ENCODE data around the gene SUFU. TPM values are rescaled to one million over a fixed set of nuclear protein-coding genes. Genes with fewer than 3 reads are reported as not detected.

SUFU gene
- total and polyA plus RNA-seq, 2 experiments from 2014 or later, result 2.8 to 5.6 TPM

DNA sequence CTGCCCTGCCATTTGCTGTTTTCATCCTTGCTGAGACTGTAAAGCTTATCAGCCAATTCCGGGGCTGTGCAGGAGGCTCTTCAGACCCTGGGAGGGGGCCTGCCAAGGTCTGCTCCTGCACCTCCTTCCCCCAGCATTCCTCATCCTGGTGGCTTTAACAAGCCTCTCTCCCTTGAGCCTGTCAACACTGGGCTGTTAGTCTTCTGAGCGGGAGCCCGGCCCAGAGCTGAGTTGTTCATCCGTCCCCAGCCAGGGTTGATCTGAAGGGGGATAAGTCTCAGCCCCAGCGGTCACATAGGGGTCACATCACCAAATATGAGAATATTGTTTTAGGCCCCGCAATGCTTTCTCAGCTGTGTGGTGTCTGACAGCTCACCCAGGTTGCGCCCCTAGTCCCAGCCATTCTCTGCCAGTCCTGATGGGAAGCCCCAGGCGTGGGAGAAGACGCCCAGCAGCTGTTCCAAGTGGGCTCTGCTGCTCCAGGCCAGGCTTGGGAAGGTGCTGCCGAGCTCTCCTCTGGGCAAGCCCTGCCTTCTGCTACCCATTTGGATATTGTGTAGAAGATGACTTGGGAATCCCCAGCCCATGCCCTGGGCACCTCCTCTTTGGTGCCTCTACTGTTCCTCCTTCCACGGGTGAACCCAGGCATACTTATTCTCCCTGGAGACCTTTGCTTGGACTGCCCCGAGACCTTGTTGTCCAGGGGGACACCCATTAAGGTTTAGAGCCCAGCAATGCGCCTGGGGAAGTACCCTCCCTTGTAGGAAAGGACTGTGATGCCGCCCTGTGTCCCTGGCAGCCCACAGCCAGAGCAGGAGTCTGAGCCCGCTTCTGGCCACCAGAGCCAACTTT lies 117.0 kb downstream of the SUFU start (continued):
- TF ChIP-seq, protein P1, sequence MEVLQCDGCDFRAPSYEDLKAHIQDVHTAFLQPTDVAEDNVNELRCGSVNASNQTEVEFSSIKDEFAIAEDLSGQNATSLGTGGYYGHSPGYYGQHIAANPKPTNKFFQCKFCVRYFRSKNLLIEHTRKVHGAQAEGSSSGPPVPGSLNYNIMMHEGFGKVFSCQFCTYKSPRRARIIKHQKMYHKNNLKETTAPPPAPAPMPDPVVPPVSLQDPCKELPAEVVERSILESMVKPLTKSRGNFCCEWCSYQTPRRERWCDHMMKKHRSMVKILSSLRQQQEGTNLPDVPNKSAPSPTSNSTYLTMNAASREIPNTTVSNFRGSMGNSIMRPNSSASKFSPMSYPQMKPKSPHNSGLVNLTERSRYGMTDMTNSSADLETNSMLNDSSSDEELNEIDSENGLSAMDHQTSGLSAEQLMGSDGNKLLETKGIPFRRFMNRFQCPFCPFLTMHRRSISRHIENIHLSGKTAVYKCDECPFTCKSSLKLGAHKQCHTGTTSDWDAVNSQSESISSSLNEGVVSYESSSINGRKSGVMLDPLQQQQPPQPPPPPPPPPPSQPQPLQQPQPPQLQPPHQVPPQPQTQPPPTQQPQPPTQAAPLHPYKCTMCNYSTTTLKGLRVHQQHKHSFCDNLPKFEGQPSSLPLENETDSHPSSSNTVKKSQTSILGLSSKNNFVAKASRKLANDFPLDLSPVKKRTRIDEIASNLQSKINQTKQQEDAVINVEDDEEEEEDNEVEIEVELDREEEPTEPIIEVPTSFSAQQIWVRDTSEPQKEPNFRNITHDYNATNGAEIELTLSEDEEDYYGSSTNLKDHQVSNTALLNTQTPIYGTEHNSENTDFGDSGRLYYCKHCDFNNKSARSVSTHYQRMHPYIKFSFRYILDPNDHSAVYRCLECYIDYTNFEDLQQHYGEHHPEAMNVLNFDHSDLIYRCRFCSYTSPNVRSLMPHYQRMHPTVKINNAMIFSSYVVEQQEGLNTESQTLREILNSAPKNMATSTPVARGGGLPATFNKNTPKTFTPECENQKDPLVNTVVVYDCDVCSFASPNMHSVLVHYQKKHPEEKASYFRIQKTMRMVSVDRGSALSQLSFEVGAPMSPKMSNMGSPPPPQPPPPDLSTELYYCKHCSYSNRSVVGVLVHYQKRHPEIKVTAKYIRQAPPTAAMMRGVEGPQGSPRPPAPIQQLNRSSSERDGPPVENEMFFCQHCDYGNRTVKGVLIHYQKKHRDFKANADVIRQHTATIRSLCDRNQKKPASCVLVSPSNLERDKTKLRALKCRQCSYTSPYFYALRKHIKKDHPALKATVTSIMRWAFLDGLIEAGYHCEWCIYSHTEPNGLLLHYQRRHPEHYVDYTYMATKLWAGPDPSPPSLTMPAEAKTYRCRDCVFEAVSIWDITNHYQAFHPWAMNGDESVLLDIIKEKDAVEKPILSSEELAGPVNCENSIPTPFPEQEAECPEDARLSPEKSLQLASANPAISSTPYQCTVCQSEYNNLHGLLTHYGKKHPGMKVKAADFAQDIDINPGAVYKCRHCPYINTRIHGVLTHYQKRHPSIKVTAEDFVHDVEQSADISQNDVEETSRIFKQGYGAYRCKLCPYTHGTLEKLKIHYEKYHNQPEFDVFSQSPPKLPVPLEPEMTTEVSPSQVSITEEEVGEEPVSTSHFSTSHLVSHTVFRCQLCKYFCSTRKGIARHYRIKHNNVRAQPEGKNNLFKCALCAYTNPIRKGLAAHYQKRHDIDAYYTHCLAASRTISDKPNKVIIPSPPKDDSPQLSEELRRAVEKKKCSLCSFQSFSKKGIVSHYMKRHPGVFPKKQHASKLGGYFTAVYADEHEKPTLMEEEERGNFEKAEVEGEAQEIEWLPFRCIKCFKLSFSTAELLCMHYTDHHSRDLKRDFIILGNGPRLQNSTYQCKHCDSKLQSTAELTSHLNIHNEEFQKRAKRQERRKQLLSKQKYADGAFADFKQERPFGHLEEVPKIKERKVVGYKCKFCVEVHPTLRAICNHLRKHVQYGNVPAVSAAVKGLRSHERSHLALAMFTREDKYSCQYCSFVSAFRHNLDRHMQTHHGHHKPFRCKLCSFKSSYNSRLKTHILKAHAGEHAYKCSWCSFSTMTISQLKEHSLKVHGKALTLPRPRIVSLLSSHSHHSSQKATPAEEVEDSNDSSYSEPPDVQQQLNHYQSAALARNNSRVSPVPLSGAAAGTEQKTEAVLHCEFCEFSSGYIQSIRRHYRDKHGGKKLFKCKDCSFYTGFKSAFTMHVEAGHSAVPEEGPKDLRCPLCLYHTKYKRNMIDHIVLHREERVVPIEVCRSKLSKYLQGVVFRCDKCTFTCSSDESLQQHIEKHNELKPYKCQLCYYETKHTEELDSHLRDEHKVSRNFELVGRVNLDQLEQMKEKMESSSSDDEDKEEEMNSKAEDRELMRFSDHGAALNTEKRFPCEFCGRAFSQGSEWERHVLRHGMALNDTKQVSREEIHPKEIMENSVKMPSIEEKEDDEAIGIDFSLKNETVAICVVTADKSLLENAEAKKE (CRISPR knock-in tag; IDR thresholded peaks at IDR 0.05), result no peak
- no peak for TF ChIP-seq CREB1 (CRISPR knock-in tag; IDR thresholded peaks at IDR 0.05; ENCODE audit: low read depth)
- no peak for TF ChIP-seq REST (IDR thresholded peaks at IDR 0.05; ENCODE audit: unreplicated experiment)
- TF ChIP-seq EZH2phosphoT487 (IDR thresholded peaks at IDR 0.05; ENCODE audit: unreplicated experiment), result no peak
- no peak for TF ChIP-seq ZNF331 (CRISPR knock-in tag; IDR thresholded peaks at IDR 0.05; ENCODE audit: low read depth)
- TF ChIP-seq ZNF114 (CRISPR knock-in tag; IDR thresholded peaks at IDR 0.05), result no peak
- no peak for TF ChIP-seq POLR2AphosphoS5 (IDR thresholded peaks at IDR 0.05; ENCODE audit: low read depth)
